Stomach smooth muscle (tissue), 2 donors: ENCODE data around the gene ZNF593.

ENCODE experiments used
- H3K27ac ChIP-seq: one replicate; pipeline ENCODE4 v1.7.0; 2013; ENCODE audit warnings: mild to moderate bottlenecking, low read length, inconsistent platforms
- H3K27me3 ChIP-seq, 2 donors: one replicate each; pipeline ENCODE4 v1.7.0; 2013; ENCODE audit warnings: low read length in 2 of 2; ENCODE audit not compliant: insufficient read depth in 2 of 2, control insufficient read depth in 1 of 2
- H3K36me3 ChIP-seq, 2 donors: one replicate each; pipeline ENCODE4 v1.7.0; 2013; ENCODE audit warnings: low read length in 2 of 2; ENCODE audit not compliant: control insufficient read depth in 2 of 2, insufficient read depth in 2 of 2
- H3K4me1 ChIP-seq: one replicate; pipeline ENCODE4 v1.7.0; 2013; ENCODE audit warnings: low read length; ENCODE audit not compliant: control insufficient read depth, insufficient read depth
- H3K4me3 ChIP-seq, 2 donors: one replicate each; pipeline ENCODE4 v1.7.0; 2013; ENCODE audit warnings: low read length in 2 of 2
- H3K9ac ChIP-seq, 2 donors: one replicate each; pipeline ENCODE4 v1.7.0; 2013; ENCODE audit warnings: low read length in 2 of 2, mild to moderate bottlenecking in 1 of 2
- H3K9me3 ChIP-seq, 2 donors: one replicate each; pipeline ENCODE4 v1.7.0; 2013; ENCODE audit warnings: low read length in 2 of 2; ENCODE audit not compliant: control insufficient read depth in 2 of 2
- donor health status: healthy.
- donor health status: Pancreatic carcinoma.

ZNF593 gene

DNA sequence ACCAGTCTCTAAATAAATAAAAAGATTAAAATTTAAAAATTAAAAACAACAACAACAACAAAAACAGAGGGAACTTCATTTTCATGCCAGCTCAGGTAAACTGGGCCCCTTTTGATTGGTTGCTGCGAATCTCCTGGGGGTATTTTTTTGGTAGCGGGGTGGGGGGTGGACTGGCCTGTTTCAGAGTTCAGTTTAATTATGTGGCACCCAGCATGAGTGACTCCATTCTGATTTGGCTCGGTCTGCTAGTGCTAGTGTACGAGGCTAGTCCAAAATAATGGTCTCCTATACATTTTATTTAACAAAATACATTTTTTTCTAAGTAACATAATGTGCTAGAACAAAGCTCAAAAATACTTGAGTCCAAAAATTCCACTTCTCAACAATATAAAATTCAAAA lies 39.9 kb upstream of the ZNF593 start:
- Histone ChIP-seq H3K9ac (no peak overlapping the region), H3K27ac (no peak overlapping the region), H3K27me3 (no peaks in the 10 kb centered on the region), H3K9me3 (no peaks in the 10 kb centered on the region), H3K36me3 (no peaks in the 10 kb centered on the region), H3K4me1 (peaks cover 3% of the 10 kb centered on the region), H3K4me3 (no peak overlapping the region)

DNA sequence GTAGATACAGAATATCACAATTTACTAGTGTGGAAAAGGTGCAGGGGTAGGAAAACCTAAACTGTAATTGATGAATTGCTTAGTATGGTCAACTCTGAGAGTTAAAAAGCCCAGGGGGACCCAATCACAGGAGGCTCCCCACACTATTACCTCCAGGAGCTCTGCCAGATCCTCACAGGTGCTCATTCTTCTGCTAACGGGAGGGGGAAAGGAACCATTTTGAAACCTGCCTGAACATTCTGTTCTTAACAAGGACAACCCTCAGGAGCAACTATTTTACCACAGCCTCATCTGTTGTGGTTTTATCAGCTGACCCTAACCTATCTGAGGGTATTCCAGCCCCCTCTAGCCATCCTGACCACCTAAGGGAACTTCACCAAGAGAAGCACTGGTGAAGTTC lies 39.0 kb upstream of the ZNF593 start:
- Histone ChIP-seq H3K9ac (no peak overlapping the region), H3K4me3 (no peak overlapping the region), H3K36me3 (no peaks in the 10 kb centered on the region), H3K4me1 (peaks cover 3% of the 10 kb centered on the region), H3K27ac (no peak overlapping the region), H3K27me3 (no peaks in the 10 kb centered on the region), H3K9me3 (no peaks in the 10 kb centered on the region)

DNA sequence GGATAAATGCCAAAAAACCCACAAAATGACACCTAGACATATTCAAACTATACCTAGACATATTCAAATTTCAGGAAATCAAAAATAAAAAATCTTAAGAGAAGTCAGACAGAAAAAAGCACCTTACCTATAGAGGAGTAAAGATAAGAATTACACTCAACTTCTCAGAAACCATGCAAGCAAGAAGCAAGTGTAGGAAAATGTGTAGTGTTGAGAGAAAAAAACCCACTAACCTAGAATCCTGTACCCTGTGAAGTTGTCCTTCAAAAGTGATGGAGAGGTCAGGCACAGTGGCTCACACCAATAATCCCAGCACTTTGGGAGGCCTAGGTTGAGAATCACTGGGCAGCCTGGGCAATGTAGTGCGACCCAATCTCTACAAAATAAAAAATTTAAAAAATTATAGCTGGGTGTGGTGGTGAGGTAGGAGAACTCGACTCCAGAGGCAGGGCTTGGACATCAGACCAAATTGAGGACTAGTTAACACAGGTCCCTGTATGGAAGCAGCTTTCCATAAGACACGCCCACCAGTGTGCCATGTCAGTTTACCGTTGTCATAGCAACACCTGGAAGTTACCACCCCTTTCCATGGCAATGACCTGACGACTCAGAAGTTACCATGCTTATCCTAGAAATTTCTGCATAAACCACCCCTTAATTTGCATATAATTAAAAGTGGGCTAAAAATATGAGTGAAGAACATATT lies 37.4 kb upstream of the ZNF593 start:
- Histone ChIP-seq H3K27me3 (no peaks in the 10 kb centered on the region), H3K27ac (no peak overlapping the region), H3K4me1 (peaks cover 3% of the 10 kb centered on the region), H3K4me3 (no peak overlapping the region), H3K9ac (no peak overlapping the region), H3K9me3 (no peaks in the 10 kb centered on the region), H3K36me3 (no peaks in the 10 kb centered on the region)

DNA sequence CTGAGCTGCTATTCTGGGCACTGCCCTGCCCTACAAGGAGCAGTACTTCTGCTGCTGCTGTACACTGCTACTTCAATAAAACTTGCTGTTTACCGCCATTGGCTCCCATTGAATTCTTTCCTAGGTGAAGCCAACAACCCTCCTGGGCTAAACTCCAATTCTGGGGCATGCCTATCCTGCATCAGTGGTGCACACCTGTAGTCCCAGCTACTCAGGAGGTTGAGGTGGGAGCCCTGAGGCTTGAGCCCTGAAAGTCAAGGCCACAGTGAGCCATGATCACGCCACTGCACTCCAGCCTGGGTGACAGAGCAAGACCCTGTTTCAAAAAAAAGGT lies 36.9 kb upstream of the ZNF593 start:
- no peaks in the 10 kb centered on the region for H3K9me3 ChIP-seq
- H3K4me3 ChIP-seq: no peak overlapping the region
- no peaks in the 10 kb centered on the region for H3K27me3 ChIP-seq
- no peaks in the 10 kb centered on the region for H3K36me3 ChIP-seq
- H3K27ac ChIP-seq: no peak overlapping the region
- H3K4me1 ChIP-seq: peaks cover 3% of the 10 kb centered on the region
- H3K9ac ChIP-seq: no peak overlapping the region

DNA sequence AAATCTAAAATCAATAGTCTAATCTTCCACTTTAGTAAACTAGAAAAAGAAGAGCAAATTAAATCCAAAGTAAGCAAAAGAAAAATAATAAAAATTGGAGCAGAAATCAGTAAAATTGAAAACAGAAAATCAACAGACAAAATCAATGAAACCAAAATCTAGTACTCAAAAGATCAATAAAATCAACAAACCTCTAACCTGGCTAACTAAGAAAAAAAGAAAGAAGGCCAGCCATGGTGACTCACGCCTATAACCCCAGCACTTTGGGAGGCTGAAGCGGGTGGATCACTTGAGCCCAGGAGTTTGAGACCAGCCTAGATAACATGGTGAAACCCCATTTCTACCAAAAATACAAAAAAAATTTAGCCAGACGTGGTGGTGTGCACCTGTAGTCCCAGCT lies 35.2 kb upstream of the ZNF593 start:
- Histone ChIP-seq H3K9ac (no peak overlapping the region), H3K9me3 (no peaks in the 10 kb centered on the region), H3K4me1 (no peaks in the 10 kb centered on the region), H3K36me3 (no peaks in the 10 kb centered on the region), H3K27ac (no peak overlapping the region), H3K27me3 (no peaks in the 10 kb centered on the region), H3K4me3 (no peak overlapping the region)

DNA sequence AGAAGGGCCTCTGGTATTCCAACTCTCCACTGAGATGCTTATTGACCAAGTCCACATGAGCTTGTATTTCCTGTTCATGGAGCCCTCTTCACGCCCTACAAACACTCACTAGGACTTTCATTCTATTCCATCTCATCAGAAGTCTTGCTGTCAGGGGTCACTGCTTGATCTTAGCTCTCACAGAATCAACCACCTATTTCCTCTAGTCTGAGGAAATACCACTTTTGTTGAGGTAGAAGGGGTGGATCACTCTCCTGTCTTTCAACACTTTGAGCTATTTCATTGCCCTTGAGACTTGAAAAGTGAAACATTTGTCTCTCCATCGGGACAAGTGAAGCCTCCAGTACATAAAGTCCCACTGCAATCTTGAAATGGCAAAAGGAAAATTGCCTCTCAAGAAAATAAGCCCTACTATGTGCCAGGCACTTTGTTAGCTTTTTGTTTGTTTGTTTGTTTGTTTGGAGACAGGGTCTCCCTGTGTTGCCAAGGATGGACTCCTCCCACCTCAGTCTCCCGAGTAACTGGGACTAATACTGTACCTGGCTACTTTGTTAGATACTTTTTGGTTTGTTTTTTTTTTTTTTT lies 30.6 kb upstream of the ZNF593 start:
- H3K27me3 ChIP-seq: no peaks in the 10 kb centered on the region
- H3K4me1 ChIP-seq: no peaks in the 10 kb centered on the region
- no peaks in the 10 kb centered on the region for H3K9me3 ChIP-seq
- no peaks in the 10 kb centered on the region for H3K36me3 ChIP-seq
- no peak overlapping the region for H3K4me3 ChIP-seq
- H3K27ac ChIP-seq: no peak overlapping the region
- H3K9ac ChIP-seq: no peak overlapping the region

DNA sequence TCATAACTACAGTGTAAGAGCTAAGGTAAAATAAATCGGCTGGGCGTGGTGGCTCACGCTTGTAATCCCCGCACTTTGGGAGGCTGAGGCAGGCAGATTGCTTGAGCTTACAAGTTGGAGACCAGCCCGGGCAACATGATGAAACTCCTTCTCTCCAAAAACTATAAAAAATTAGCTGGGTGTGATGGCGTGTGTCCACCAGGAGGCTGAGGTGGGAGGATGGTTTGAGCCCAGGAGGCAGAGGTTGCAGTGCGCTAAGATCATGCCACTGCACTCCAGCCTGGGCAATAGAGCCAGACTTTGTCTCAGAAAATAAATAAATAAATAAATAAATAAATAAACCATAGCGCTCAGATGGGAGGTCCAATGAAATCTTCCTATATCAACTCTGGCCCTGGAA lies 27.5 kb upstream of the ZNF593 start:
- Histone ChIP-seq H3K27me3 (peaks cover 0 to 8% of the 10 kb centered on the region in 2 donors), H3K9me3 (no peaks in the 10 kb centered on the region), H3K9ac (no peak overlapping the region), H3K4me1 (peaks cover 2% of the 10 kb centered on the region), H3K36me3 (no peaks in the 10 kb centered on the region), H3K27ac (no peak overlapping the region), H3K4me3 (no peak overlapping the region)

DNA sequence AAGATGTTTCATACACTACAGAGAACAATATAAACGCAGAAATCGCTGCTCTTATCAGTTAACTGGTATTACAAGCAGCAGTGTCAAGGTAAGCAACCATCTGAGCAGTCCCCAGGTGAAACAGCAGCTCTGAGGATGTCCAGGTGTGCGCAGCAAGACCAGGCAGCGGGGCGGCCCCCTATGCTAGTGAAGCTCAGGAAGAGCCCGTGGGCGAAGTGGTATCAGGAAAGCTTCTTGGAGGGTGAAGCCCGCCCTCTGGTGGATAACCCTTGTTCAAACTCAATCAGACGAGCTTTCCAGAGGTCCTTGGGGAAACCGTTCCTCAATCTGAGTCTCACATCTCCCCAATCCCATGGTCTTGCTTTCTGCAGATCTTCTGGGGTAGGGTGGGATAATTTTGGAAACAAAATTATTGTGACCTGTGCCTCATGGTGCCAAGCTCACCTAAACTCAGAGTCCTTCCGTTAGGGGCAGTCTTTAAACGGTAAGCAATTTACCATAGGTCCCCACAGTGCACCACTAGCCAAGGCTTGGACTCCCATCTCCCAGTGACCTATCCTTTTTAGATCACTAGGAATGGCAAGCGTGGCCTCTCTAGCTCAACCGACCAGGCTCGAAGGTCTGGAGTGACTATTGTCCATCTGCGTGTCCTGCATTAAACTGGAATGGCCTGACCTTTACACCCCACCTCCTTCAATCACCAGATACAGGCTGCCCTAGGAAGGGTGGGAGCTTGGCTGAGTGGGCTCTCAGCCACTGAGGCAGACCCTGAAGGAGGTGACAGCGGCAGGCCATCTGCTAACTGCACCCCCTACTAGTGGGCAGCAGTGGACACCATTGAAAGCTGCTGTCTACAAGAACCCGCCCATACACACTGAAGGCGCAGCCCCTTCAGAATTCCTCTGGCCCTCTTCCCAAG lies 24.4 kb upstream of the ZNF593 start:
- no peaks in the 10 kb centered on the region for H3K9me3 ChIP-seq
- H3K27me3 ChIP-seq: peaks cover 2 to 8% of the 10 kb centered on the region in 2 donors
- H3K36me3 ChIP-seq: no peaks in the 10 kb centered on the region
- peaks cover 2% of the 10 kb centered on the region for H3K4me1 ChIP-seq
- no peak overlapping the region for H3K27ac ChIP-seq
- H3K4me3 ChIP-seq: peak overlapping the region in 1 of 2 donors; percentile 29
- H3K9ac ChIP-seq: peak overlapping the region in 1 of 2 donors; percentile 36

DNA sequence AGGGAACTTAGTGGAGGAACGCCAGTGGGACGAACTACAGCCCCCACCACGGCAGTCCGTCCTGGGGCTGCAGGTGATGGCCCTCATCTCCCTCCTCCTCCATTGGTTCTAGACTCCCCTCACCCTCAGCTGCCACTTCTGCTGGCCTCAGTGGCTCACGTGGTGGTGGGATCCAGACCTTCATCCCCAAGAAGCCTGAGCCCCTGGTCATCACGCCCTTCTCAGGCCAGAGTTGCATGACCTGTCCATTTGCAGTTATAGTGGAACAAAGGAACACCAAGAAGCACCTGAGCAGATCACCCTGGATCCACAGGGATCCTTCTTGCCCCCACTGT lies 23.8 kb upstream of the ZNF593 start:
- Histone ChIP-seq H3K9ac (no peak overlapping the region), H3K36me3 (no peaks in the 10 kb centered on the region), H3K4me1 (peaks cover 2% of the 10 kb centered on the region), H3K27me3 (peaks cover 2 to 8% of the 10 kb centered on the region in 2 donors), H3K27ac (no peak overlapping the region), H3K9me3 (no peaks in the 10 kb centered on the region), H3K4me3 (no peak overlapping the region)

DNA sequence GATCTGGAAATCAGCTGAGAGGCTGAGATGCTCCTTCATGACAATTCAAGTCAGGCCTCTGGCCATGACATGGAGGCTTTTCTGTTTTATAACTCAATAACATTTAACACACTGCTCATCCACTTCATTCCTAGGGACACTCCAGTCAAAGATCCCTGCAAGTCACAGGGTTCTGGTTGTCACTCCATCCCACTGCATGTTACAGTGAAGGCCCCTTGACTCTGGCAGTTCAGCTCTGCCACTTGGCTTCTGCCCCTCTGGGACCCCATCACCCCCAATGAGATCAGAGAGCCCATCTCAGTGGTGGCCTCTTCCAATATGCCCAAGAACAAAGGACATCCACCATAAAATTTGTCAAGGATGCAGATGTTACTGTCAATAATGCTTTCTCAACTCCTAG lies 20.8 kb upstream of the ZNF593 start:
- peaks cover 2% of the 10 kb centered on the region for H3K4me1 ChIP-seq
- H3K27ac ChIP-seq: no peak overlapping the region
- no peak overlapping the region for H3K4me3 ChIP-seq

More for the DNA sequence above, 20.8 kb upstream of the ZNF593 start:
- no peaks in the 10 kb centered on the region for H3K9me3 ChIP-seq
- H3K9ac ChIP-seq: no peak overlapping the region
- H3K36me3 ChIP-seq: no peaks in the 10 kb centered on the region
- peaks cover 5 to 8% of the 10 kb centered on the region in 2 donors for H3K27me3 ChIP-seq
